Stimulated activated CD4-positive, alpha-beta T cell treated with anti-CD3 and anti-CD28 coated beads, Interleukin-1b, Interleukin-23, amount 100 ng/mL, for 48 hours (primary cell): ENCODE measurements around the gene PDE4A.
"Not testable (repeated sequence)": the region's sequence is repeated elsewhere in the genome, so short reads cannot be mapped to it uniquely, and the experiment has no call there.

Experiments
- DNase-seq: peaks from one replicate; pipeline ENCODE4 v3.0.0-alpha.2; 2020

PDE4A gene

DNA sequence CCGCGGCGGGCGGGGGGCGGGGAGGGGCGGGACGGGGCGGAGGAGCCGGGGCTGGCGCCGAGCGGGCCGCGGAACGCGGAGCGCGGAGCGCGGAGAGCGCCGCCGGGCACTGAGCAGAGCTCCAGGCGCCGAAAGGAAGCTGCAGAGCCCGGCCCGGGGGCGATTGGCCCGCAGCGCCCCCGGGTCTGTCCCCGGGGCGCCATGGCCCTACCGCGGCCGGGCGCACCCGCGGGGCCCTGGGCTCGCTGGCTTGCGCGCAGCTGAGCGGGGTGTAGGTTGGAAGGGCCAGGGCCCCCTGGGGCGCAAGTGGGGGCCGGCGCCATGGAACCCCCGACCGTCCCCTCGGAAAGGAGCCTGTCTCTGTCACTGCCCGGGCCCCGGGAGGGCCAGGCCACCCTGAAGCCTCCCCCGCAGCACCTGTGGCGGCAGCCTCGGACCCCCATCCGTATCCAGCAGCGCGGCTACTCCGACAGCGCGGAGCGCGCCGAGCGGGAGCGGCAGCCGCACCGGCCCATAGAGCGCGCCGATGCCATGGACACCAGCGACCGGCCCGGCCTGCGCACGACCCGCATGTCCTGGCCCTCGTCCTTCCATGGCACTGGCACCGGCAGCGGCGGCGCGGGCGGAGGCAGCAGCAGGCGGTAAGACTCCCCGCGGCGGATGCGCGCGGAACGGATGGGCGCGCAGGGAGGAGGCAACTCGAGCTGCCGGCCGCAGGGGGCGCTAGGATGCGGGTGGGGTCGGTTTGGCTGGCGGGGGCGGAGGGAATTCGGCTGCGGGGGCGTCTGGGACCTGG is at the start of gene PDE4A:
PDE4A (plus strand) TSS at position 95 of the 796 bp plus-strand sequence; CDS start at position 322, 227 bp downstream.
- peak; percentile 60 for DNase-seq

DNA sequence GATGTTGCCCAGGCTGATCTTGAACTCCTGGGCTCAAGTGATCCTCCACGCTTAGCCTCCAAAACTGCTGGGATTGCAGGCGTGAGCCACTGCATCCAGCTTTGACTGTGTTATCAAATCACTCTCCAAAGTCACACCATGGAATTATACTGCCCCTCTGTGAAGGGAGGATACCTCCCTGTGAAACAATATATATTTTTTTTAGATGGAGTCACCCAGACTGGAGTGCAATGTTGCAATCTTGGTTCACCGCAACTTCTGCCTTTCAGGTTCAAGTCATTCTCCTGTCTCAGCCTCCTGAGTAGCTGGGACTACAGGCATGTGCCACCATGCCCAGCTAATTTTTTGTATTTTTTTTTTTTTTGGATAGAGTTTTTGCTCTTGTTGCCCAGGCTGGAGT is 47.6 kb upstream of the PDE4A start:
- no peak for DNase-seq

GRCh38 chr19:10374931-10375330 is 45.4 kb upstream of the PDE4A start:
- no peak for DNase-seq

DNA sequence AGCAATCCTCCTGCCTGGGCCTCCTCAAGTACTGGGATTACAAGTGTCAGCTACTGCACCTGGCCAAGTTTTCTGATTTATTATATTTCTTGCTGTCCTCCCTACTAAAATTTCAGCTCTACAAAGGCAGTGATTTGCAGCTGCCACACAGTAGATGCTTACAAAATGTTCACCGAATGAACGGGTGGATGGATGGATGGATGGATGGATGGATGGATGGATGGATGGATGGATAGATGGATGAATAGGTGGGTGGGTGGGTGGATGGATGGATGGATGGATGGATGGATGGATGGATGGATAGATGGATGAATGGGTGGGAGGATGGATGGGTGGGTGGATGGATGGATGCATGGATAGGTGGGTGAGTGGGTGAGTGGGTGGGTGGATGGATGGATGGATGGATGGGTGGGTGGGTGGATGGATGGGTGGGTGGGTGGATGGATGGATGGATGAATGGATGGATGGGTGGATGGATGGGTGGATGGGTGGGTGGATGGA is 43.1 kb upstream of the PDE4A start:
- not testable (repeated sequence) for DNase-seq

- DNase-seq, result no peak
Observed at GRCh38 chr19:10378124-10378523, 42.2 kb upstream of the PDE4A start.

- no peak for DNase-seq
Observed at GRCh38 chr19:10379880-10380312, 40.4 kb upstream of the PDE4A start.

- peak; percentile 96 for DNase-seq
Observed at GRCh38 chr19:10380313-10381102, 39.8 kb upstream of the PDE4A start, which contains the start of gene TYK2. TSS of gene TYK2 (minus strand) at chr19:10380572. CDS start at chr19:10378406, 2,166 bp downstream.

- DNase-seq, result not testable (repeated sequence)
Observed at GRCh38 chr19:10383223-10383499, 37.2 kb upstream of the PDE4A start.

DNA sequence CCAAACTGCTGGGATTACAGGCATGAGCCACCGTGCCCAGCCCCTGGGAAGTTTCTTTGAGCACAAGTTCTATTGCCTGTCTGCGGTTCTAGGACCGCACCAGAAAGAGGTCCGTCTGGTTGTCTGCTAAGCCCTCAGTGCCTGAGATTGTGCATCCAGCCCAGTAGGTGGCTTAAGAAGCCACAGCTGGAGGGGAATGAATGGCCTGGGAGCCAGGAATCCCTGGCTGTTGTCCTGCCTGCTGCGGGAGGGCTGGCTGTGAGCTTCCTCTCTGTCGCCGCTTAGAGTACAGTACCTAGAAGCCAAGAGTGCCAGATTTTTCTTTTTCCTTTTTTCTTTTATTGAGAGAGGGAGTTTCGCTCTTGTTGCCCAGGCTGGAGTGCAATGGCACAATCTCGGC is 35.8 kb upstream of the PDE4A start:
- no peak for DNase-seq

- DNase-seq, result peak; percentile 67
Observed at GRCh38 chr19:10388957-10389356, 31.4 kb upstream of the PDE4A start.

DNA sequence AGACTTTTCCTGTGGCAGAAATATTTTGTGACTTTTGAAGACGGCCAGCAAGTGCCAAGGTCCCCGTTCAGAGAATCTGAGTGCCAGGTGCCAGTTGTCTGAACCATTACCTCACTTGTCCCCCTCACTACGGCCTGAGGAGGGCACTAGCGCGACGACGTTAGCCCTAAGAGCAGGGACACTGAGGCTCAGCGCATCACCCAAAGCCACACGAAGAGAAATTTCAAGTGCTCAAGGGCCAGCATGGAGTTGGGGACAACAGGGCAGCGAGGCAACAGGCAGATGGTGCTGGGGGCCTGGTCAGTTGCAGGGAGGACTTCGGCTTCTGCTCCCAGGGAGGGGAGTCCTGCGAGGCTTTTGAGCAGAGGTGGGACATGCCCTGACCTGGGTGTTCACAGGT is 30.5 kb upstream of the PDE4A start:
- peak; percentile 12 for DNase-seq

DNA sequence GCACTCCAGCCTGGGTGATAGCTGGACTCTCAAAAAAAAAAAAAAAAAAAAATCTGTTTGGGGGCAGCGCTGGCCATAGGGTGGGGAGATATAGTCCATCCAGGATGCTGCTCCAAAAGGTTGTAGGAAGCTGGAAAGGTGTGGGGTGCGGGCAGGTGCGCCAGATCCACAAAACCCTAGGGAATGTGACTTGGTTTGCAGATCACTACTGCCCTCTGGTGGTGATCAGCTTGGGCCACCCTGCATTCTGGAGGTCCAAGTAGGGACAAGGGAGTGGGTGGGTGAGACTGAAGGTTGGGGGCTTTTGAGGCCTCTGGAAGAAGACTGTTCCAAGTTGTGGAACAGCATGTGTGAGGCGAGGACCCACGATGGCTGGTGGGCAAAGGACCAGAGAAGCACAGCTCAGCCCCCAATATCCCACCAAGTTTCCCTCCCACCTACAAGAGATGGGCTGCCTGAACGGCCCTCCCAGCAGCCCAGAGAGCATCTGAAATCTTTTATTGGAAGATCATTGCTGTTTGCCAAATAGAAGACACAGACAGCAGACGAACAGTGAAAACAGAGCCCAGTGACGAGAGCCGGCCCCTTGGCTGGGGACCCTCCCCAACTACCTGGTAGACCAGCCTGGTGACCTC is 29.6 kb upstream of the PDE4A start:
- DNase-seq, result peak; percentile 66

GRCh38 chr19:10392120-10392519 is 28.2 kb upstream of the PDE4A start:
- DNase-seq, result no peak

DNA sequence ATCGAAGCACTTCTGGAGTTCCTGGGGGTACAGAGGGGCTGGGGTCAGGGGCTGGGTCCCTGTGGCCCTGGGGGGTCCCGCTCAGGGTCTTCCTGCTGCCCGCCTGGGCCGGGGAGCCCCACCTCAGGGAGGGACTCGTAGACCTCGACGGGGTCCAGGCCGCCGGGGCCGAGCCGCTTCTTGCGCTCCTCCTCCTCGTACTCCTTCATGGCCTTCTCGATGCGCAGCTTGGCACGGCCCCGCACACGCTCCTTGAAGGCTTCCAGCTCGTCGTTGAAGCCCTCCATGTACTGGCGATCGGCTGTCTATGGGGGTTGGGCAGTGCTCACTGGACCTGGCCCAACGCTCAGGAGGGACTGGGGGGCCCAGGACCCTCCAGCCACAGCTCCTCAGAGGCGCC is 27.2 kb upstream of the PDE4A start:
- DNase-seq, result no peak

DNA sequence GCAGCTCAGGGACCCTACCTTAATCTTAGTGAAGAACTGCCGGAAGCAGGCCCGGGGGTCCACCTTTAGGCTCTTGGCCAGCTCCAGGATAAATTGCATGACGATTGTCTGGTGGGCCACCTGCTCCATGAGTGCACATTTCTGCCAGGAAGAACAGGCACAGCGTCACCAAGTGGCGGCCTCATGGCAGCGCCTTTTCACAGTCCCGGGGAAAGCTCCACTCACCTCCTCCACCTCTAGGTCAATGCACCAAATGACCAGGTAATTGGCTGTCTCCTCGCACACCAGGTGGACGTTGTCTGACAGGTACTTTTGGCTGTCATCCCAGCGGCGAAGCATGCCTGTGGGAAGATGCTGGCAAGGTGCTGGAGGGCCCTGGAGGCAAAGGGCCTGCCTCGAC is 25.3 kb upstream of the PDE4A start:
- DNase-seq, result no peak

DNA sequence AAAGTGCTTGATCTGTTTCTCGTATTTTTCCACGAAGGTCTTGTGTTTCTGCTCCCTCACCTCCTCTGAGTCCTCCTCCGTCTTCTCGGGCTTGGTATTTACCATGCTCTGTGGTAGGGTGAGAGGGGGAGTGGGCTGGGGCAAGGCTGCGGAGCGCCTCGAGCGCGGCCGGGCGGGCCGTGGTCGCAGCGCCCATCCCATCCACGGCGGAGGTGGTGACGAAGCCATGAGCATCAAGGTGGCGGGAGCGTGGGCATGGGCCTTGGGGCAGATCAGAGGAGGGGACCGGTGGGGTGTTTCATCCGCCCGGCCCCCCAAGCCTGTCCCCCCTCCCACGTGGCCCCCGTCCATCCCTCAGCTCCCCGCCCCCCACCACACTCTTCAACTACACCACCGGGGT is 24.9 kb upstream of the PDE4A start:
- DNase-seq, result no peak

DNA sequence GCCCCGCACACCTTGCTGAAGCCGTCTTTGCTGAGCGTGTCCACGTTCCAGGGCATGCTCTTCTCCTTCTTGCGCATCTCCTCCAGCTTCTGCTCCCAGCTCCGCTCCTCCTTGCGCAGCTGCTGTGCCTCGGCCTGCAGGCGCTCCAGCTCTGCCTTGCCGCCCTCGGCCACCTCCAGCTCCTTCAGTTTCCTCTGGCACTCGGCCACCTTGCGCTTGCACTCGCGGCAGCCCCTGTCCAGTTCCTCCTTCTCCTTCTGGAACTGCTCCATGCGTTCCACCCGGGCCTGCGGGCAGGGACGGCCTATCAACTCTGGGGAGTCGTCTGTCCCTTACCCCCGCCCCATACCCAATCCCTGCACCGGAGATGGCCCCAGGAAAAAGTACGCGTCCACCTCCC is 24.4 kb upstream of the PDE4A start:
- no peak for DNase-seq

GRCh38 chr19:10398819-10399218 is 21.5 kb upstream of the PDE4A start:
- no peak for DNase-seq

DNA sequence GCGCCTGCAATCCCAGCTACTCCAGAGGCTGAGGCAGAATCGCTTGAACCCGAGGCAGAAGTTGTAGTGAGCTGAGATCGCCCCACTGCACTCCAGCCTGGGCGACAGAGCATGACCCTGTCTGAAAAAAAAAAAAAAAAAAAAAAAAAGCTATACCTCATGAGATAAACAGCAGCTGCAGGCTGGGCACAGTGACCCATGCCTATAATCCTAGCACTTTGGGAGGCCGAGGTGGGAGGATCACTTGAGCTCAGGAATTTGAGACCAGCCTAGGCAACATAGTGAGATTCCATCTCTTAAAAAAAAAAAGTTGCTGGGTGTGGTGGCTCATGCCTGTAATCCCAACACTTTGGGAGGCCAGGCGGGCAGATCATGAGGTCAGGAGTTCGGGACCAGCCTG is 21.0 kb upstream of the PDE4A start:
- DNase-seq, result not testable (repeated sequence)

GRCh38 chr19:10399878-10400277 is 20.5 kb upstream of the PDE4A start:
- DNase-seq, result no peak

DNA sequence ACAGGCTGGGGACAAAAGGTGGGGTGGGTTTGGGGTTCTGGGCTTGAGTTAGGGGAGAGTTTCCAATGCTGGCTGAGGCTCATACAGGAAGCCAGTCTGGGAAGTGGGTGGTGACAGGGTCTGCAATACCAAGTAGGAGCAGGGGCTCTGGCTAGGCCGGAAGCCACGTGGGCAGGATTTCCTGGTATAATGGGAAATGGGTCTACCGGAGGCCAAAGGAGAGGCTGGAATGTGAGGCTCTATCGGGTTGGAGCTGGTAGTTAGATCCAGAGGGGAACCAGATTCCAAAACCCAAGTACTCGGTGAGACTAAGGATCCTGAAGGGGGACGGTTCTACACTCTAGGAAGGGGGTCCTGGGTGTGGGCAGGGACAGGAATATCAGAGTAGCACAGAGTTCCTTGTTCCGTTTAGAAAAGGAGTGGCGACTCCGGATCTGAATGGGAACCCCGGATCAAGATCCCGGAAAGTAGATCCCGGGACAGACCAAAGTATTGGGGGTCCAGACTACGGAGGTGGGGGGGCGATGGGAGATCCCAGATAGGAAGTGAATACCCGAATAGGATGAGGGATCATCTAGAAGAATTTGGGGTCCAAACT is 17.8 kb upstream of the PDE4A start:
- no peak for DNase-seq

GRCh38 chr19:10403137-10404021 is 17.0 kb upstream of the PDE4A start, which contains the start of gene CDC37:
TSS of gene CDC37 (minus strand) at chr19:10403542. CDS start at chr19:10403479, 63 bp downstream.
- DNase-seq, result peak; percentile 98
